GM12891 (cell line): ENCODE data around the gene RNF146.

Experiments
- PAX5 ChIP-seq: IDR thresholded peaks from 2 replicates; pipeline ENCODE4 v1.6.1; 2011; ENCODE audit warnings: low read length, moderate library complexity, mild to moderate bottlenecking; ENCODE audit not compliant: insufficient read depth, severe bottlenecking
- POLR2A ChIP-seq: IDR thresholded peaks from 2 replicates; pipeline ENCODE4 v1.6.1; 2011; ENCODE audit warnings: low read depth, low read length, control low read depth
- POLR2AphosphoS5 ChIP-seq: IDR thresholded peaks from 2 replicates; pipeline ENCODE4 v1.6.1; 2011; ENCODE audit warnings: low read depth, low read length, control low read depth
- POU2F2 ChIP-seq: IDR thresholded peaks from 2 replicates; pipeline ENCODE4 v1.6.1; 2011; ENCODE audit warnings: low read depth, mild to moderate bottlenecking, control low read depth, low read length, moderate library complexity
- SPI1 ChIP-seq: IDR thresholded peaks from 2 replicates; pipeline ENCODE4 v1.6.1; 2011; ENCODE audit warnings: low read depth, low read length, control low read depth
- TAF1 ChIP-seq: IDR thresholded peaks from 2 replicates; pipeline ENCODE4 v1.6.1; 2011; ENCODE audit warnings: low read depth, low read length, control low read depth

DNA sequence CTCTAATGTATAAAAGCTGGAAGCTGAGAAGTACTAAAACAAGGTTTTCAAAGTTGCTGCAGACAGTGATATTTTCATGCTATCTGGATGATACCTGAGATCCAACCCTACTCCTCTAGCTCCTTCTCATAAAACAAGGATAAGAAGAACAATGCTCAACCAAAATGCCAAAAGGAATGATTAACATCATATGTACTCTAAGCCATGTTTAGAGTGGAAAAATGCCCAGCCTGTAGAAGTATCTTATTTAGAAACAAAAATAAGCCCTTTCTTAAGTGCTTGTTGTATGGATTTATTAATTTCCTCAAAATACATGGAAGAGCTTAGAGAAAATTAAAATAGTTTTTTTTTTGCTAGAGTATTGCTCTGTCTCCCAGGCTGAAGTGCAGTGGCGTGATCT, 53.0 kb downstream of the RNF146 start:
- TF ChIP-seq POLR2A (no peak), PAX5 (no peak), POLR2AphosphoS5 (no peak), TAF1 (no peak), POU2F2 (no peak), SPI1 (no peak)
